ENCODE measurements around the gene POC1A.

The POC1A gene

DNA sequence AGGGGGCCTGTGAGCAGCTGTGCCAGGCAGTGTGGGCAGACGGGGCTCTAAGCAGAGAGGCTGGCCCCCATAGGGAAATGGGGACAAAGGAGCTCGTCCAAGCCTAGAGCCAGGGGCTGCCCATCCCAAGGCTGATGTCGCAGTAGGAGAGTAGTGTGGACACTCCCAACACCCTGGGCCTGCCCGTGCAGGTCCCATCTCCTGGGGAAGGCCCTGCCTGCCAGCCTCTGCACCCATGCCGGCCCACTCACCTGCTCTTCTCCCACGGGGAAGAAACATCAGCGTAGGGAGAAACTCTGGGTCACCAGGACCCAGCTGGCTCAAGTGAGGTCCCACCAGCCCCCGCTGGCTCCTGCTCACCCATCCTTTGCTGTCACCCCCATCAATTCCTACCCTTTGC lies 87.2 kb downstream of the POC1A start:
- DNase-seq (ENCODE audit: low read depth, low spot score): no peak

DNA sequence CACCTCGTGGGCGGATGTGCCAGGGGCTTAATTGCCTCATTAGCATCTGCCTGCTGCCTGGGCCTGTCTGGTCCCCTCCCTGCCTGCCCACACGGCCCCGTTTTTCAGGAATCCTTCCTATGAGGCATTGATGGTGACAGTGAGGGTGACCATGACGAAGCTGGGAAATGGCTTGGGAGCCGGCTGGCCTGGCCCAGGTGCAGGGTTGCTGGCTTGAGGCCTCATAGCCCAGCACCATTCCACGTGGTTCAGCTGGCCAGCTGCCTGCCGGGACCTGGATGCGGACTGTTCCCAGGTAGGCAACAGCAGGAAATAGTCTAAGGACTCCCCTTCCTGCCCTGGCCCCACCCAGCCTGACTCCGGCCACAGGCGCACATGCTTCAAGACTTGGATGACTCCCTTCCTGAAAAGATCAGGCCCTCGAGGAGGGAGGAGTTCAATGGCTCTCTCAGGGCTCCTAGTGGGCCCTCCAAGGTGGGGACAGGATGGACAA lies 88.9 kb downstream of the POC1A start:
- no peak for DNase-seq (ENCODE audit: low read depth, low spot score)

DNA sequence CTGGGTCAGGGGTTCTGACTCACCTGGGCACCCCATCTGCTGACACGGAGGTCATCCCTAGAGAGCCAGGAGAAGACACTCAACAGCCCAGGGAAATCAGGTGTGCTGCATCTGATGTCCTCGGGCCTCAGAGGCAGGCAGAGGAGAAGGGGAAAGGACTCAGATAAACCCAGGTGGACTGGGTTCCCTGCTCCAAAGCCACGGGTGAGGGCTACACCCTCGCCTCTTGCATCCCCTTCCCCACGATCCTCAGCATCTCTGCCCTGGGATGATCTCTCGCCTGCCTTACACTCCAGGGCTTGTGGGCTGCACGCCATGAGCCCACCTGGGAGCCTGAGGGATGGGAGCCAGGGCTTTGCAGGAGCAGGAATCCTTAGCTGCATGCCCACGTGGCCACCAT lies 89.7 kb downstream of the POC1A start:
- no peak for DNase-seq (ENCODE audit: low read depth, low spot score)

DNA sequence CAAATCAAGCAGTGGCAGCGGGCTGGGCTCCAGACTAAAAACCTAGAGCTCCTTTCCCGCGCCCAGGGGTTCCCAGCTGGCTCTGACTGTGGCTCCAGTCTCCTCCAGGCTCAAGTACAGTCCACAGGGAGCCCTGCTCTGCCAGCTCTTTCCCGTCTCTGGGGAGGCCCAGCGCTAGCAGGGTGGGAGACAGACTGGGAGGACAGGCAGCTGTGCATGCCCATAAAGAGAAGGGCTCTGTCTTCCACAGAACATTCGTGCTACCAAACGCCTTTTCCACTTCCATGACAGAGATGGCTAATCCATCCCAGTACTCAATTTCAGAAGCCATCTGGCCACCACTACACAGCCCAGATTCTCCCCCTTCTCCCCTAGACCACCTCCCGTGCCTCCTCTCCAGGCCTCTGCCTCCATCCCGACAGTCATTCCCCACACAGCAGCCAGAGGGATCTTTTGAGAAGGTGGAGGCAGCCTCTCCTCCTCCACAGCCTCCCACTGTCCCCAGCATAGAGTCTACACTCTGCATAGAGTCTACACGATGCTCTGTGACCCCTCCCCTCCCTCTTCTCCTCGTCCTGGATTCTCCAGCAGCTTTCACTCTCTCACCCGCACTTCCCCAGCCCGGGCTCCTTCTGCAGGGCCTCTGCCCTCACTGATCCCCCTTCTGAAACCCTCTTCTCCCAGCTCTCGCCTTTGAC lies 91.0 kb downstream of the POC1A start:
- DNase-seq (ENCODE audit: low read depth, low spot score): no peak

DNA sequence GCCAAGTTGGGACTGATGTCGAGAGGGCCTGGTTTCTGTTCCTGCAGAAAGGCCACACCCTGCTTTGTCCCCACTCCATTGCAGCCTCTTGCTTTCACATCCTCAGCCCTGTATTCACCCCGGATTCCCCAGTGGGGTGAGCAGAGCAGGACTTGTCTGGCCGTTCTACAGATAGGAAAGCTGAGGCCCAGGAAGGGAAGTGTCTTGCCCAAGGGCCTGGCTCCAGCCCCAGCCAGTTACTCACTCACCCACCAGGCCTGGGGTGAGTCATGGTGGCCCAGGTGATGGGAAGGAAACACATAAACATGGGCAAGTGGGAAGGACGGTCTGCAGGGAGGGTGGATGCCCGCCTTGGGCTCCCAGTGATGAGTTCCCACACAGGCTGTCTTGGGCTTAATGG lies 91.7 kb downstream of the POC1A start:
- DNase-seq (ENCODE audit: low read depth, low spot score): no peak

DNA sequence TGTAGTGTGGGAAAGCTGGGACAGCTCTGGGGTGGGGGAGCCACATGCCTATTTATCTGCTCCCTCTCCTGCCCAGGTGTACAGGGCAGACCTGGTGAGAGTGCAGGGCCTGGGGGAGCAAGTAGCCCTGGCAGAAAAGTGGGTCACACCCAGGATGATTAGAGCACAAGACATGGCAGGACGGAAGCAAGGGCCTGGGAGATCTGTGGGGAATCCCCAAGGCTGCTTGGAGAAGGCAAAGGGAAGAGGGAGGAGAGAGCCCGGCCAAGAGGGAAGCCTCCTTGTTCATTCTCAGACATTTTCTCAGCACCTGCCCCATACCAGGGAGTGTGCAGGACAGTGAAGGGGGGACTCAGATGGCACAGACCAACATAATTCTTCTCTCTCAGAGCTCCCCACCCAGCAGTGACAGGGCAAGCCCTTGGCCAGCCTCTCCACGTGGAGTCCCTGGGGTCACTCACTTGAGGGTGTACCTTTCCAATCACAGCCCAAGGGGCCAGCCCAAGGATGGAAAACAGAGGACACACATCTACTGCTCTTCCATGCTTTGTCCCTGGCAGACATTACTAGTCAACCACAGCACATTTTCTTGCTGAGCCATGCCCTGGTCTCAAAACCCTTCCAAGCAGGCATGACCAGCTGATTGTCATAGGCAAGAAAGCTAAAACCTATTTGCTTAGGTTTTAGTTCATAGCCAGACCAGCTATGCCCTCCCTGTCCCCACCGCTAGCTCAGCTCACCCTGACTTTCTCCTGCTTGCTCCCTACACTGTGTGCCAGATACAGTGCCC lies 92.9 kb downstream of the POC1A start:
- DNase-seq (ENCODE audit: low read depth, low spot score): no peak

DNA sequence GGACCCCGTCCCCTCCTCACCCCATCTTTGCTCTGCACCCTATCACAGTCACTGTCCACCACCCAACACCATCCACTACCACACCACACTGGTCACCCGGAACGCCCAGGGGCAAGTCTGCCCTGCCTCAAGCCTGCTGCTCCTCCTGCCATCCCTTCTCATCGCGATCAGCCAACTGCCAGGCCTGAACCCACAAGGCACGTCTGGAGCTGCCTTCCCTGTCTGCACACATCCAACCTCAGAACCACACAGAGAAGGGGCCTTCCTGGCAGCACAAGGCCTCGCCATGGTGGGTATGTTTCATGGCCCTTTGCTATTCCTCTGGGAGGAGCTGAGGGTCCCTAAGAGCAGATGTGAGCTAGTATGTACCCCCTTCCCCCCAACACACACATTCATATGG lies 94.4 kb downstream of the POC1A start:
- DNase-seq (ENCODE audit: low read depth, low spot score): no peak

DNA sequence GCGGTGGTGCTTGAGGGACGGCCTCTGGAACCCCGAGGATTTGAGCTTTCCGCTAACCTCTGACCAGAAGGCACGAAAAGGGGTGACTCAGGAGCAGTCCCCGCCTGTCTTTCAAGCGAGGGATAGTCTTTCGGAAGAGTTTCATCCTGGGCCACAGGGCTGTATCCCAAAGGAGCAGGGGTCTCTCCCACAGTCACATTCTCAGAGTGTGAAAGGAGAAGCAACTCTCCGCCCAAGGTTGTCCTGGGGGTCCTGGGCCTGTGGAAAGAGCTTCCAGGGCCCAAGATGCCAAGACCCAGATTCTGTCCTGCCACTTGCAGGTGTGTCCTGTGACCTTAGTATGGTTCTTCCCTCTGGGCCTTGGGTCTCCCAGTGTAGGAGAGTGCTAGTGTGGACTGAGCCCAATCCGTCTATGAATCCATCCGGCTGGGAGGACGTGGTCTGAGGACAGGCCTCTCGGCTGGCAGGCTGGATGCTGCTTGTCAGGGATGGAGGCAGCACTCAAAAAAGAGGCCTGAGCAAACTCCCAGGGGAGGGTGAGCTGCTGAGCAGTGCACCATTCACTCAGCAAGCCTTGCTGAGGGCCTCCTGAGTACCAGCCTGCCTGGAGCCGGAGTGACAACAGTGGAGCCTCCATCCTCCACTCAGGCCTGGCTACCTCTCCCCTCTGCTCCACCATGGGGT lies 96.3 kb downstream of the POC1A start:
- no peak for DNase-seq (ENCODE audit: low read depth, low spot score)

DNA sequence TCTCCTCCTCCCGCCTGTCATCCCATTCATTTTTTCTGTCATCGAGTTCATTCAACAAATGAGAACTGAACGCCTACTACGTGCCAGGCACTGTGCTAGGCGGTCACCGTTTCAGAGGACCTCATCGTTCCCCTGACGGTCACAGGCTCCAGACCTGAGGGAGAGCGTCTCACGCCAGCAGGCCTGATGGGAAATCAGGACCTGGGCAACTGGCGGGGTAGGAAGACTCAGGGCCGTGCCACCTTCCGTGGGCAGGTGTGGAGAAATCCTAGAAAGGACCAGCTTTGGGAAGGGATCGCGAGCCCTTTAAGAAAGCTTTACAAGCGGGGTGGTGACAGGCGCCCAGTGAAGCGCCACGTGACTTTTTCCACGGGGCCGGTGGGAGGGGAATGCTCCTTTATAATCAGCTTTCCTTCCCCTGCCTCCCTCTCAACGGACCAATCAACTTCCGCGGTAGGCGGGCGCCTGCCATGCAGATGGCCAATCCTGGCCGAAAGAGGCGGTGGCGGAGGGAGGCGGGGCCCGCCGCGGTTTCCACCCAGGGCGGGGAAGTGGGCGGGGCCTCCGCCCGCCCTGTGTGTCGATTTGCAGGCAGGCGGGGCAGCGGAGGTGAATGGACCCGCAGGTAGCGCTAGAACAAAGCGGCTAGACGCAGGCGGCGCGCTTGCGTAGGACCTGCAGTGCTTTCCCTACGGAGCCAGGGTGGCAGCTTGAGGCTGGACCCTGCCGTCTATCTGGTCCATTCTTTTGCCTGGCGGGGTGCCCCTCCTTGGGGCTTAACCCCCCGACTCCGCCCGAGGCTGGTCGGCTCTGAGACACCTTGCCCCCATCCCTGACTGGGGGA lies 97.0 kb downstream of the POC1A start:
- DNase-seq (ENCODE audit: low read depth, low spot score): peak; percentile 84

DNA sequence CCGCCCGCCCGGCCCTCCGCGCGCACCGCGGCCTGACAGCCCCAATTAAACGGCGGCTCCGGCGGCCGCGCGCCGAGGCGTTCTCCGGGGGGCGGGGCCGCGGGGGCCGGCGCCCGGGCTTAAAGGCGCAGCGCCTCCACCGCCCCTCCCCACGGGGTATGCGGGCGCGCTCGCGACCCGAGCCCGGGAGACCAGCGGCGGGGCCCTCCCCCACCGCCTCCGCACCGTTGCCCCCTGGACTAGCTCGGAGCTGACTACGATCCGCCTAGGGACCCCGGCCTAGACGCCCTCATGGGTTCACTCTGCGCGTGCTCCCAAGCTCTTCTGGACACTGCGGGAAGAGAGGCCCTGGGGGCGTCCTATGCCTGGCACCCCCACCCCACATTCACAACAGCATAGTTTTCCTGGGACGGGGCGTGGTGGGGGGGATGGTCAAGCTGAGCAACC lies 97.7 kb downstream of the POC1A start, which contains the start of gene DUSP7:
Gene DUSP7, minus strand, starts transcription at position 51 of the 447 bp plus-strand sequence. CDS start 205 bp downstream, outside the sequence.
- DNase-seq (ENCODE audit: low read depth, low spot score): no peak

DNA sequence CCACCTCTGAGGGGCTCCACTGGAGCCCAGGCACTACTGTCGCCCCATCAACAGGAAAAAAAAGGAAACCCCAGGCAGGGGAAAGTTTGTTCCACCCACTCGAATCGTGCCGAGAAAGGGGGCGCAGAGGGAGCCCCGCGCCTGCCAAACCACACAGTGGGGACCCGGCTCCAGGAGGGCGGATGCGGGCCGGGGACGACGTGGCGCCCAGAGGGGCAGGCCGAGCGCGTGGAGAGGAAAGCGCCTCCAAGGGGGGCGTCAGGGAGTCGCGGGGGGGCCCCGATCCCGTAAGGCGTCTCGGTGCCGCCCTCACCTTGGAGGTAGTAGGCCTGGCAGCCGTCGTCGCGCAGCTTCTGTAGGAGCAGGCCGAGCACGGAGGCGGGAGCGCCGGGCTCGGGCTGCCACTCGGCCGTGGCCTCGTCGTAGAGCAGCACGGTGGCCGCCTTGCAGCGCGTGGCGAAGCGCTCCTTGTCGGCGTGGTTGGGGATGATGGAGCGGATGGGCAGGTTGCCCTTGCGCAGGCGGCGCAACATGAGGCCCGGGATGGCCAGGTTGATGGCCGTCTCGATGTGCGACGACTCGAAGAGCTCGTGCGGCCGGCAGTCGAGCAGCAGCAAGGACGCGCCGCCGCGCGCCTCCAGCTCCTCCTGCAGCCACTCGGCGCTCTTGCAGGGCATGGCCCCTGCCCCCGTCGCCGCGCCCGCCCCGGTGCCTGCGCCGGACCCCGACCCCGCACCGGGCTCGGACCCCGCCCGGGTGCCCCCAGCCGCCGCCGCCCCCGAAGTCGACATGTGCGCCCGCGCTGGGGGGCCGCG lies 98.5 kb downstream of the POC1A start:
- DNase-seq (ENCODE audit: low read depth, low spot score): no peak

DNA sequence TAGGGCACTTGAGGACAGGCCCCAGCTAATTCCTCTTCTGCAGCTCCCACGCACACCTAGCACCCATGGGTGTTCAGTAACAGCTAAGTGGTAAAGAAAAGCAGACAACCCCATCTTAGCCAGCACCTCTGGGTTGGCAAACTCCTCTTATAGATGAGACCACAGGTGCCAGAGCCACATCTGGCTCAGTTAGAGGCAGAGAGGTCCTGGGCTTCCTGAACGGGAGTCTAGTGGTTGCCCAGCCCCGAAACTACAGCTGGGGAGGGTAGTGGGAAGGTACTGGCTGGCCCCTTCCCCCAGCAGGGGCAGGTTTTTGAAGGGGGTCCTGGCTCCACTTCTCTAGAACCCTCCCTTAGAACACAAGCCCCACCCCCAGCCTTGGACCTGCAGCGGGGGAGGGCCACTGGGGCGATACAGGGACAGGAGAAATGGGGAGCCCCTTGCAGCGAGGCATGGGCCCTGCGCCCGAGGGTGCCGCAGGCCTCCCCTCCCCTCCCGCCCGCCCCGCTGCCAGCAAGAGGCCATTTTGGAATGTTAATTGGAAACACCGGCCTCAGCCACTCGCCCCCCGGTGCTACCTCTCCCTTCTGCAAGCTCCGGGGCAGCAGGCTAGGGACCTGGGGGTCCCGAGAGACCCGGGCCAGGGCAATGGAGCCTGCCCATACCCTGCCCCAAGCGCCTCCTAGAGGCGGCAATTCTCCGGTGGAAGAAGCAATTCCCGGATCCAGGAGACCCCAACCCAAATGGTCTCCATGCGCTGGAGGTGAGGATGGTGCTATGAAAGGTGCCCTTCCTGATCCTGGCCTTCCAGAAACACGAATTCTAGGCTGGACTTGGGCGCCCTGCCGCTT lies 99.3 kb downstream of the POC1A start:
- DNase-seq (ENCODE audit: low read depth, low spot score): no peak

DNA sequence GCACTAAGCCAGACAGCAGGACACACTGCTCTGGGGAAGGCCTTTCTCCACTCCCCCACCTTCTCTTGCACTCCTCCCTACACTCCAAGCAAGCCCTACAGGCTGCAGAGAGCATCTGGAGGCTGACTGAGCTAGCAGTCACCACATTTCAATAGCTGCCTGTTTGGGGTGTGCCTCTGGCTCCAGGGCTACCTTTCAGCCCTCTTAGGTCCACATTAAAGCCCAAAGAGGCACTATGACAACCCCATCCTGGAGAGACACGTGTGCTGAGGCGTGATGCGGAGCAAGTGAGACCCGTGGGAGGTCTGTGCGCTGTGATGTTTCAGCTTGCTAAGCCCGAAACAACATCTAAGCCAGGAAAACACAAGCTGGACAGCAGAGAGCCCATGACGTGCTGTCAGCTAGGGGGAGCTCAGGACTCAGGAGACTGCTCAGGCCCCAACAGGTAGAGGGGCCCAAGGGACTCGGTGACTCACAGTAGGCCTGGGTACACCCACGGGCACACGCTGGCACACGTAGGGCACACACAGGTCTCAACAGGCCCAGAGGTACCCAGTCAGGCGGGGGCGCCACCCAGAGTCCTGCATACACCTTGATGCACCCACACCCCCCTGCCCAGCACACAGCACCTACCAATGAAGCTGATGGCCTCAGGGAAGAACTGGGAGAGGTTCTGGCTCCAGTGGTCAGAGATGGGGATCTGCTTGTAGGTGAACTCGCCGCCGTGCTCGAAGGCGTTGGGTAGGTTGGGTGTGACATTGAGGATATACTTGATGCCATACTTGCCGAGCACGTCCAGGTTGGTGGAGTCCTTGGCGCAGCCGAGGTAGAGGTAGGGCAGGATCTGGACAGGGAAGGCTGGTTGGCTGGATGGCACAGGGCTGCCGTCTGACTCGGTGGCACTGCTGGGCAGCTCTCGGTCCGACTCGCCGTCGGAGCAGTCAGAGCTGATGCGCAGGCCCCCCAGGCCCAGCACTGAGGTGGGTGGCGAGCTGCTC lies 100.6 kb downstream of the POC1A start:
- DNase-seq (ENCODE audit: low read depth, low spot score): no peak

DNA sequence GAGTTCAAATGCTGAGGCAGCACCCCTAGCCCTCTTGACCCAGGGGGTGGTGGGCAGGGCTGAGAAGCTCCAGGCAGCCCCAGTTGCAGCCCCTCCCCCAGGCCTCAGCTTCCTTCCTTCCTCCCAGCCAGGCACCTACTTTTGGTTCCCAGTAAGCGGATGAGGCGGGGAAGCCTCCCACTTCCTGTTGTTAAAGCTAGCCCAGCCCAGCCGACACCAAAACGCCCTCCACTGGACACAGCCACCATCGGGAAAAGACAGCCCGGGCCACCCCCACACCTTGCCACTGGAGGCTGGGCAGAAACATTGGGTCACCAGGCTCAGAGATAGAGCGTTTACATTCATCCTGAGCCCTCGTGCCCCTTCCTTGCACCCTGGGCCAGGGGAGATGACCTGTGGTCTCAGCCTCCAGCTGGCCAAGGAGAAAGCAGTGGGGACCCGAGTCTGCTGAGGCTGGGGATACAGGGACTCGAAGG lies 101.4 kb downstream of the POC1A start:
- peak; percentile 63 for DNase-seq (ENCODE audit: low read depth, low spot score)

DNA sequence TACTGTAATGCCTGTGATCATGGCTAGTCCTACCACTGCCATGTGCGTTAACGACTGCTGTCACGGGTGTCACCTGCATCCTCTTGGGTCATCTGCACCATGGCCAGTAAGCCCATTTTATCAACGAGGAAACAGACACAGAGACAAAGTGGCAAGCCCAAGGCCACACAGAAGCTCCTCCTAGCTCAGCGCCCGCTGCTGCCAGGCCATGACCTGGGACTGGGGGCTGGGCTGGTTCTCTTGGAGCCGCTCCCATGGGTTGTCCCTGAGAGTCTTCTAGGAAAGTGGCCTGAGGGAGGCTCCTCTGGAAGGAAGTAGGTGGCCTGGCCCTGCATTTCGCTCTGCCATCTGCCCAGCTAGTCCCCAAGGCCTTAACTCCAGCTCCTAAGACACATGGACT lies 102.8 kb downstream of the POC1A start:
- no peak for DNase-seq (ENCODE audit: low read depth, low spot score)

DNA sequence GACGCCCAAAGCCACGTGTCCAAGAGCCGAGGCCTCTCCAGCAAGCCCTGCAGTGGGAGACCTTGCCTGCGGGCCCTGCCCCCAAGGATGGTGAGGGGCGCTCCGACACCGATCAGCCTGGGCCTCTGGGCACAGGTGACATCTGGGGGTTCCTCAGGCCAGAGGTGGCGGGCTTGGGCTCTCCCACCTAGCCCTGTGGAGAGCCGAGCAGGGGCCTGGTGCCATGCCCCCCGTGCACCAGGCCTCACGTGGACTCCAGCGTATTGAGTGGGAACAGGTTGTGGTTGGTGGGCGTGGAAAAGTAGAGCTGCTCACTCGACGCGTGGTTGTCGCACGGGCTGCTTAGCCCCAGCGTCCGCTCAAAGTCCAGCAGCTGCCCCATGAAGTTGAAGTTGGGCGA lies 103.7 kb downstream of the POC1A start:
- DNase-seq (ENCODE audit: low read depth, low spot score): no peak

DNA sequence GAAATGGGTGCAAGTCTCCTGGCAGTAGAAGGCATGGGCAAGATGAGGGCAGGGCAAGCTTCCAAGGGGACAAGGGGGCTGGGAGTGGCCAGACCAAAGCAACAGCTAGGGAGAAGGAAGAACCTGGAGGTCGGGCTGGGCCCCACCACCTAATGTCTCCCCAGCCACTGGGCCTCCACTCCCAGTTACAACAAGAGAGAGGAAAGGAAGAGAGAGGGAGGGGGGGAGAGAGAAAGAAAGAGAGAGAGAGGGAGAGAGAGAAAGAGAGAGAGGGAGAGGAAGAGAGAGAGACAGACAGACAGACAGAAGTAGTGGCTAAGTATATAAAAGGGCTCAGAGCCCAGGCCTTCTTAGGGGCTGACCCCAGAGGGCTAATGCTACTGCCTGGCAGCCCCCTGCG lies 104.7 kb downstream of the POC1A start:
- no peak for DNase-seq (ENCODE audit: low read depth, low spot score)

DNA sequence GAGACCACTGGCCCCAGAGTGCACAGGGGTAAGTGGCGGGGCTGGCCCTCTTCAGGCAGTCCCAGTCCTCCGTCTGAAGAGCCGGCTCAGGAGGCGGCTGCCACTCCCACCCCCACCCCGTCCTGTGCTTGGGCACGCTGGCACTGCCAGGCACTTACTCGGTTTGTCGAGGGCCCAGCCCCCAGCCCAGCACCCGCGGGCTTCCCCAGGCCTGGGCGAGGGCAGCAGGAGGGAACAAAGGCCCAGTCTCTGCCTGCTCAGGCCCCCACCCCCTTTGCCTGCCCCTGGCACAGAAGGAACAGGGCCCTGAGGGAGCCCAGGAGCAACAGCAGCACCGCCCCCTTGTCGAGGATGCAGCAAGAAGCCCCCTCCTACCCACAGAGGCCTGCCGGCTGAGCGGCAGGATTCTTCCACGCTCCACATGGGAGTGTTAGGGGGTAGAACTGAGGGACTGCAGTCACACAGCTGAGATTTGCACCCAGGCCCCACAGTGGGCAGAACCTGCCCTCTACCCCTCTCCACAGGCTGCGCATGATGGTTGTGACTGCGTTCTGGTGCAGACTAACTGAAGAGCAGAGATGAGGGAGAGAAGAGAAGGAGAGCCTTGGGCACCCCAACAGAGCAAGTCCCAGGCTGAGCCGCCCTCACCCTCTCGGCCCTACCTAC lies 106.8 kb downstream of the POC1A start:
- DNase-seq (ENCODE audit: low read depth, low spot score): no peak
